HG03175 (cell line): ENCODE measurements around the gene TGFBRAP1.
"Not testable (repeated sequence)": the region's sequence is repeated elsewhere in the genome, so short reads cannot be mapped to it uniquely, and the experiment has no call there.

Source experiments
- ATAC-seq: cut with Tn5 transposase; IDR thresholded peaks from one replicate; pipeline ENCODE4 v1.9.1; 2021; ENCODE audit warnings: mild to moderate bottlenecking, moderate library complexity; ENCODE audit not compliant: unreplicated experiment

The TGFBRAP1 gene

DNA sequence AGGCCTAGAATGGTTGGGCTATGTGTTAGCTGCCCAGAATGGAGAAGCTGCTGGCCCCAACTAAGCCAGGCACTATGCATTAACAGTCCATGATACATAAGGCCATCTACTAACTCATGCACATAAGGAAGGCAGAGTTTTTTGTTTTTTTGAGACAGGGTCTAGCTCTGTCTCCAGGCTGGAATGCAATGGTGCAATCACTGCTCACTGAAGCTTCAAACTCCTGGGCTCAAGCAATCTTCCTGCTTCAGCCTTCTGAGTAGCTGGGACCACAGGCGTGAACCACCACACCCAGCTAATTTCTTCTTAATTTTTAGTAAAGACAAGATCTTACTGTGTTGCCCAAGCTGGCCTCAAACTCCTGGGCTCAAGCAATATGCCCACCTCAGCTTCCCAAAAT, 50.4 kb downstream of the TGFBRAP1 start:
- no peak for ATAC-seq

DNA sequence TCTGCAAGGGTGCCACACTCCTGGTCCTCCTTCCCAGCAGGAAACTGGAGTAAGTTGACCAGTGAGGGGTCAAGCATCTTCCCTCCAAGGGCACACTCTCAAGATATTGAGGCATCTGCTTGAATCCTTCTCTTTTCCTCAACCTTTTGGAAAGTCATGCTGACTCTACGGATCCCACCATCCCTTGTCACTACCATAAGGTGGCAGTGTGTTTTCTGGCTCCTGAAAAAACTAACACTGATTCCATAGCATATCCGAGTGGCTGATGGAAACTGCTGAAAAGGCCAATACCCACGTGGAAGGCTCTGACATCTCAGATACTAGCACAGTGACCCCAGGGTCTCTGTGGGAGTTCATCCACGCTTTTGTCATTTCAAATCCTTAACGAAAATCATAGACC, 50.9 kb downstream of the TGFBRAP1 start:
- ATAC-seq: no peak

DNA sequence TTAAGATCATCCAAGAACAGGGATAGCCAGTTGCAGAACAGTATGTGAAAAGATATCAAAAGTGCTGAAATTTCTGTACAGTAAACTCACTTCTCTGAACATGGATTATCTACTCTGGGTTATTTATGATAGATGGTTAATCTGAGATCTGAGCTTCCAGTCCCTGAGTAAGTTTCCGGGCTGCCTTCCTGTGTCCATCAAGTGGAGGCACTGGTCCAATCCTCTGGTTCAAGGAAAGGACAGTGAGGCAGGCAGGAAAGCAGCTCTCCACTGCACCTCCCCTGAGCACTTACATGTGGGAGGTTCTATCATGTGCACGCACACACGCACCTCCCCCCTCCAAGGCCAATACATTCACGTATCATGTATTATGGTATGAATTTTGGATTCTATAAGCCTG, 55.5 kb downstream of the TGFBRAP1 start:
- ATAC-seq: no peak

DNA sequence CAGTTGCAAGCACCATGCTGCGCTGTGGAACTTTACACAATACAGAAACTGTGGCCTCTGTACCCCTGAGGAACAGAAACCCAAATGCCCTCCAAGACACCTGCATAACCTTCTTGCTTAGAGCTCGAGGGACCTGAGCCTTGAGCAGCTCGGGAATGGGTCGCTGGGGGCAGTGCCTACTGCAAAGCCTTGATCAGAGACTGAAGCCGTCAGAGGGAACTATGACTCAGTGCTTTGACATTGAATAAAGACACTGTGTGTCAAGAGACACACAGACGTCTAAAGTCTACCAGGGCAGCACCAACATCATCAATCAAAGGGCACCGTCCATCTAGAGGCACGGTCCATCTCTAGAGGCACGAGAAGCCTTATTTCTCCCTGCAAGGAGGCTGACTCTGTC, 57.4 kb downstream of the TGFBRAP1 start:
- no peak for ATAC-seq

DNA sequence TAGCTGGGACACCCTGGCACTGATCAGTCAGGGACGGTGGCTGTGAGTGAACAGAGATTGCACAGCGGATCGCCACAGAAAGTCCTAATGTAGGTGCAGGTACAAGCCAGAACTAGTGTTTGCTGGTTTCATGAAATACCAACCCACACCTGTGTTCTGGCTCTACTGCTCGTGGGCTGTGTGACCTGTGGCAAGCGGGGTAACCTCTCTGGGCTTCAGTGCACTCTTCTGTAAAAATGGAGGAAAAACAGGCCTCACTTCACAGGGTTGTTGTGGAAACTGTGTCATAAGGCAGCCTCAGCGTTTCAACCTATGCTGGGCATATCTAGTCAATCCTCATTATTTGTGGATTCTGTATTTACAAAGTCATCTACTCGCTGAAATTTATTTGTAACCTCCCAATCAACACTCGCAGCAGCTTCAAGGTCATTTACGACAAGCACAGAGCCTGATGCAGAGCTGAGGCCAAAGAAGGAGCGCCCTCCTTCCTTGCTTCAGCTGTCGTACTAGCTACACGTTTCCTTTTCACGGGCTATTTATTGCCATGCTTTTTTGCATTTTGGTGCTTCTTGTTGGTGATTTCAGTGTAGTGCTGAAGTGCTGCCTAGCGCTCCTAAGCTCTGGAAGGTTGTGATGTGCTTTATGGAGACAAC, 58.0 kb downstream of the TGFBRAP1 start:
- no peak for ATAC-seq

DNA sequence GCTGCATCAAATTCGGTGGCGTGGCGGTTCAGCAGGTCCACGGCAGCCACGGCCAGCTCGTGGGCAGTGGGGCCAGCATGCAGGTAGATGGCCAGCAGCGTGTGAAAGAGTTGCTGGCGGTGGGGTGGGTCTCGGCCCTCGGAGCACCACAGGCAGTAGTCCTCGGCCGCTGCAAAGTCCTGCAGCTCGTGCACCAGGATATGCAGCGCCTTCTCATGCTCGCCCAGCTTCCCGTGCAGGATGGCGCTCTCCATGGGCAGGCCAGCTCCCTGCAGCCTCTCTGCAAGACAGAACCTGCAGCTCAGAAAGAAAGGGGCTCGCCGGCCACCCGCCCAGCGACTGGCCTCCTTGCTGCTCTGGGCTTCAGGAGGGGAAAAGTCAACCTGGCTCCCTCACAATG, 60.1 kb downstream of the TGFBRAP1 start:
- no peak for ATAC-seq

DNA sequence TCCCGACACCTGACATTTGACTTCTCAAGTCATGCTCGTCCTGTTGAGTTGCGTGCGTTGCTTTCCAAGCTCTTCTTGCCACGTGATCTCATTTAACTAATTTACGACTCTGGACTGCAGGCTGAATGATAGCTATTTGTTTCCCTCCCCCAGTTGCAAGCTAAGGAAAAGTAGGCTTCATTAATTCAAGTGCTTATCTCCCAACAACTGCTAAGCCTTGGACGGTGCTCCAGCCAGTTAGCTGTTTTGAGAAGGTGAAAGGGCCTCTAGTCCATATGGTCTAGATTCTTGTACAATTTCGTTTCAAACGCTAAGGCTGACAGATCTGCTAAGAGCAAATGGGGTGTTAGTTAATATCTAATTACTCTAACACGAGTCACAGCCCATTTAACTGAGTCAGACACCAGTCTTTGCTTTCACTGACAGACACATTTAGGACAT, 66.9 kb downstream of the TGFBRAP1 start:
- no peak for ATAC-seq

DNA sequence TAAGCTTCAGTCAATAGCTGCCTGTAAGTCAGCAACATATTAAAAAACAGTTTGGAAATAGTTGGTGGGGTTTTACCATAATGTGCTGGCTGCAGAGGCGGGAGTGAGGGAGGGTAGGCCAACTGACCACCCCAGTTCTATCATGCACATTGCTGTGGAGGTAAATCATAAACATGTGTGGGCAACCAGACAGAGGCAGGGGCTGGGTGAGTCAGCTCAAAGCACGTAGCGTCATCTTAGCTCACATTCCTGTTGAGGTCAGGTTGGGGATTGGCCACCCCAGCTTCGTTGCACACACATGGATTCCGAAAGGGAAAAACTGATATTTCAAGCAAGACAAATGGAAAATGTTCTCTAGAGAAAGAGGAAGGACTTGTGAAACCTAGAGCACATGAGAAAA, 68.5 kb downstream of the TGFBRAP1 start:
- no peak for ATAC-seq

DNA sequence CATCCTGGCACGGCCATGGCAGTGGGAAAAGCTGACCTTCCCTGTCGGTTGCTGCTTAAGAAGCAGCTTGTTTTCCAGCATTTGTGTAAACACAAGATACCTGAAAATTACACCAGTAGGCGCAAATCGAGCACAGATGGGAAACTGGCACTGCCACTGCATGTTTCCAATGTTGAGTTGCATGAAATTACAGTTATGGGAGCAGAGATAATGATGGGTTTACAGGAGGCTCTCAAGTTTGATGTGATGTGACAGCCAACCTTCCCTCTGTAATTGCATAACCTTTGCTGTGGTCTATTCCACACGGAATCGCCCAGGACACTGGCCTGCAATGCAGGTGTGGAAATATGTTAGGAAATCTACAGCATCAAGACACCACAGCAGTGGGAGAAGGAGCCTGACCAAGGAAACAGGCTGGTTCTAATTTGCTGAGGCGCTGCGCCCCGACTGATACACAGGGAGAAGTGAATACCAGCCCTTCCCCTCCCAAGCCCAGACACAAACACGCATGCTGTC, 70.6 kb downstream of the TGFBRAP1 start:
- ATAC-seq: no peak

DNA sequence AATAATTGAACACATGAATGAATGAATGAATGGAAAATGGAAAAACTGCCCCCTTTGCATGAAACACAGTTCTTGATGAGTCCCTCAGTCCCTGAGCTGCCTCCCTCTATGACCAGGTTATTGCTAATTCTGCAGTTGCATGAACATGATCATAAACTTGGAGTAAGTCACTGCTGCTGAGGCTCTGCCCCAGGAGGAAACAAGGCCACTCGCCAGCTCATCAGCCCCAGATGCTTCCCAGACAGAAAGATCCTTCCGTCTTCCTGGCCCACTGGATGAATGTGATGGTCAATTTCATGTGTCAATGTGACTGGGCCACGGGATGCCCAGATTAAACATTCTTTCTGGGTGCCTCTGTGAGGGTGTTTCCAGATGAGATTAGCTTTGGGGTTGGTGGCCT, 71.6 kb downstream of the TGFBRAP1 start:
- ATAC-seq: no peak

DNA sequence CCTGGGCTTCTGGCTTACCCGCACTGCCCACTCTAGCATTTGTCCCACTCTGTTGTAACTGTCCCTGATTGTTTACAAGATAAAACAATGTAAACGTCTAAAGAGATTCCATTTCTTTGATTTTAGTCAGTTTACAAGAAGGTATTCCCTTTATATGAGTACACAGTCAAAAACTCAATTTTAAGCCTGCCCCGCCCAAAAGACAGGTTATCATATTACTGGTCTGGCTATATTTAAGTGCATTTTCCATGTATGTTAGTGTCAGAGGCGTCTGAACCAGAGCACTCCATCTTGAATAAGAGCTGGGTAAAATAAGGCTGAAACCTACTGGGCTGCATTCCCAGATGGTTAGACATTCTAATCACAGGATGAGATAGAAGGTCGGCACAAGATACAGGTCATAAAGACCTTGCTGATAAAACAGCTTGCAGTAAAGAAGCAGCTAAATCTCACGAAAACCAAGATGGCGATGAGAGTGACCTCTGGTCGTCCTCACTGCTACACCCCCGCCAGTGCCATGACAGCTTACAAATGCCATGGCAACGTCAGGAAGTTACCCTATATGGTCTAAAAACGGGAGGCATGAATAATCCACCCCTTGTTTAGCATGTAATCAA, 73.0 kb downstream of the TGFBRAP1 start:
- no peak for ATAC-seq

DNA sequence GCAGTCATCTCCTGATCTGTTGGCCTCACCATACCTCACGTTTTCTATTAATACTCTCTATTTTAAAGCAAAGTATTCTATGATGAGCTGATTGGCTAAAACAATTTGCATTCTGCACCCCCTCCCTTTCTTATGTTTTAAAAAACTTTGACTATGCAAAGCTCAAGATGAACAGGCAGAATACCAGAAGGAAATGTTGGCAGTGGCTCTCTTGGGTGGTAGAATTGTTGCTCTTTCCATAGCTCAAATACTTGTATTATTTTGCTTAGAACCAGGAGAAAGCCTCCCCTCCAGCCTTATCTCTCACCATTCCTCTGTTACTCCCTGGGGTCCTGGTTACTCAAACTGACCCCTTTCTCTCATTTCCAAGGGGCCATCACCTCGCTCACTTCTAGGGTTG, 73.6 kb downstream of the TGFBRAP1 start:
- ATAC-seq: no peak

DNA sequence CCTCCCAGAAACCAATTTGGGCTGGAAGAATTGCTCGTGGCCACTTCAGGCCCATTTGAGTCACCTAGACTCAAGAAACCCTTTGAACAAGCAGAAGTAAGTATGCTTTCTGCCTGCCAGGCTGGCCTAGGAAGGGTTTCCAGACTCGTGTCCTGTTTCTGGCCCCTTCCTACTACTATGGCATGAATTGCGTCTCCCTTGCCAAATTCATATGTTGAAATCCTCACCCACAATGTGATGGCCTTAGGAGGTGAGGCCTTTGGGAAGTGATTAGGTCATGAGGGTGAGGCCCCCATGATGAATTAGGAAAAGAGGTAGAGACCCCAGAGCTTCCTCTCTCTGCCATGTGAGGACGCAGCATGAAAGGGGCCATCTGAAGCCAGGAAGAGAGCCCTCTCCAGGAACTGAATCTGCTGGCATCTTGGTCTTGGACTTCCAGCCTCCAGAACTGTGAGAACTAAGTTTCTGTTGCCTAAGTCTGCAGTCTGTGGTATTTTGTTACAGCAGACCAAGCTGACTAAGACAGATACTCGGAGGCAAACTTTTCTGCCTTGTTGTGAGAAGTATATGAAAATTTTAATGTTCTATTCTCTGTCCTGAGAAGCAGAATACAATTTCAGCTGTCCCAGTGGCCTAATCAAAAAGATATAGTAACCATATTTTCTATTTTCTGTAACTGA, 74.9 kb downstream of the TGFBRAP1 start:
- ATAC-seq: no peak

DNA sequence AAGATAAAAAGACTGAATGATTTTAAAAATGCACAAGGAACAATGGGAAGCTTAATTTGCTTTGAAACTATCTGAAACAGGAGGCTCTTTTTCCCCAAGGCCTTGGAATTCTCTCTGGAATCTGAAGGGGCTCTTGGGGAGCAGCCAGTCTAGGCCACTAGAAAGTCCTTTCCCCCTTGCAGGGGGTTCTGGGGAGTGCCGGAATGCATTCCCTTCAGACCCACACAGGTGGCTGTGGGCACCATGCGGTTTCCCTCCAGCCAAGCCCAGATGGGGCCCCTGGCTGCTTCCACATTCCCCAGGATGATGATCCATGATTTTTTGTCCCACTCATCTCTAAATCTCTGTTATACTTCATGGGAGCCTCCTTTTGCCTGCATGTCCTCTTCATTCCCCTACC, 77.3 kb downstream of the TGFBRAP1 start:
- ATAC-seq: no peak

DNA sequence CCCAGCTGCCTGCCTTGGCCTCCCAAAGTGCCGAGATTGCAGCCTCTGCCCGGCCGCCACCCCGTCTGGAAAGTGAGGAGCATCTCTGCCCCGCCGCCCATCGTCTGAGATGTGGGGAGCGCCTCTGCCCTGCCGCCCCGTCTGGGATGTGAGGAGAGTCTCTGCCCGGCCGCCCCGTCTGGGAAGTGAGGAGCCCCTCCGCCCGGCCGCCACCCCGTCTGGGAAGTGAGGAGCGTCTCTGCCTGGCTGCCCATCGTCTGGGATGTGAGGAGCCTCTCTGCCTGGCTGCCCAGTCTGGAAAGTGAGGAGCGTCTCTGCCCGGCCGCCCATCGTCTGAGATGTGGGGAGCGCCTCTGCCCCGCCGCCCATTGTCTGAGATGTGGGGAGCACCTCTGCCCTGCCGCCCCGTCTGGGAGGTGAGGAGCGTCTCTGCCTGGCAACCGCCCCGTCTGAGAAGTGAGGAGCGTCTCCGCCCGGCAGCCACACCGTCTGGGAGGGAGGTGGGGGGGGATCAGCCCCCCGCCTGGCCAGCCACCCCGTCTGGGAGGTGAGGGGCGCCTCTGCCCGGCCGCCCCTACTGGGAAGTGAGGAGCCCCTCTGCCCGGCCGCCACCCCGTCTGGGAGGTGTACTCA, 78.4 kb downstream of the TGFBRAP1 start:
- not testable (repeated sequence) for ATAC-seq

DNA sequence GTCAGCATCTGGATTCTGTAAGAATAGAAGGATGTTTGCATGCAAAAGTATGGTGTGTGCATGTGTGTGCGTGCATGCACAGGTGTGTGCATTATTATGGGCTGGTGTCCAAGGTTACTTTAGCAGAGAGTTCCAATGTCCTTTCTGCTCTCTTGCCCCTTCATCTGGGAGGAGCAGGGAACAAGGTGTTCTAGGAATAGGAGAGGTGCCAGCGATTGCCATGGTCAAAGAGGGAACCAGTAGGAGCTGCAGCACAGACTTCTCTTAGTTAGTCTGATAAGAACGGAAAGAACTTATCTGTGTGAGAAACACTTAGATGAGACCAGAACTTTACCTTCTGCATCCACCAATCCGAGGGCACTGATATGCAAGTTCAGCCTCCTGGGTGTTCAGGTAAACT, 79.6 kb downstream of the TGFBRAP1 start:
- no peak for ATAC-seq

DNA sequence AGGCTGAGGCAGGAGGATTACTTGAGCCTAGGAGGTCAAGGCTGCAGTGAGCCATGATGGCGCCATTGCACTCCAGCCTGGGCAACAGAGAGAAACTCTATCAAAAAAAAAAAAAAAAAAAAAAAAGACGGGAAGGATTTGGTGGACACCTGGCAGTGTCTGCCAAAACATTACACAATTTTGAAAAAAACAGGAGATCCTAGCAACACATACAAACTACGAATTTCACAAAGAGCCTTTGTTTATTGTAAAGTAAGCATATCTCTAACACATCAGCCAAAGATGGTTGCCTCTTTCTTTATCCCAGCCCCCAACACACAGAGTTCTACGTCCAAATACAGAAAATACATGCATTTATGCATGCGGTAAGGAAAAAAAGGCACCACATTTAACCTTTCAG, 80.4 kb downstream of the TGFBRAP1 start:
- no peak for ATAC-seq

DNA sequence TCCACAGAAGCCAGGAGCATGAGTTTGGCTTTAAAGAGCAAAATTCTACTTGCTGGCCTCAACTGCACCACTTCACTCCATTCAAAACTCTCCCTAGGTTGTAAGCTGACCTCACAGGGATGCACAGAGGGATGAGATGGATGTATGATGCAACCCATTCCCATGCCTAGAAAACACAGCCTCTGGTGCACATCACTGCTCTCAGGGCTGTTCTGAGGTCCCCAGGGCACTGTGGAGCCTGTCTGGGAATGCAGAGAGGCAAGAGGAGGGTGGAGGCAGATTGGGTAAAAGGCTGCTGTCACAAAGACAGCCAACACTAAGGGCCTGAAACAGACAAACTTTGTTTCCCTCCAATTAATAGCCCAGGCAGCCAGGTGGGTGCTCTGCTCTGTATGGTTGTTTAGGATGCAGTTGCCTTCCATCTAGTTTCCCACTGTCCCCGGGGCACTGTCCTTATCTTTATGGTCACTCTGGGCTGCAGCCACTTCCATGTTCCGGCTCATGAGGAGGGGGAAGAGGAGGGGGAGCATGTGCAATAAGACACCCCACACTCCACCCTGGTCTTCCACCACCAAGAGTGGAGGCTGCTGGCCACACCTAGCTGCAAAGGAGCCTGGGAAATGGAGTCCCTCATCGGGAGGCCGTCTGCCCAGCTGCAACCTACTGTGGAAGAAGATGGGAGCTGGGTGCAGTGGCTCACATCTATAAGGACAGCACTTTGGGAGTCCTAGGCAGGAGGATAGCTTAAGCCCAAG, 81.0 kb downstream of the TGFBRAP1 start:
- ATAC-seq: no peak

DNA sequence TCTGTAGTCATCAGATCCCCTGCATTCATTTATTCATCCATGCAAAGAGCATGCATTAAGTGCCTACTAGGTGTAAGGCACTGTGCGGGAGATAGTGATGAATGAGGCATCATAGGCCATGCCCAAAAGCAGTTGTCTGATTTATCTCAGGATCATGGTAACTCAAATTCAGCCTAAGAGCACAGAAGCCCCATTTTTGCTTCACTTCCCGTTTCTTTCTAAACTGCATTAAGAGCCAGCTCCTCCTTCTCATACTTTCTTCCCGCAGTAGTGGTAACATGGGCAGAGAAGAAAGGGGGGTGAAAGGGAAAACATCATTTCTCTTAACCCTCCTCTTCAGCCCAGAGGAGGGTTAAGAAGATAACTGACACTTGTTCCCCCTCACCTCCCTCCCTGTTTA, 85.1 kb downstream of the TGFBRAP1 start:
- ATAC-seq: no peak

DNA sequence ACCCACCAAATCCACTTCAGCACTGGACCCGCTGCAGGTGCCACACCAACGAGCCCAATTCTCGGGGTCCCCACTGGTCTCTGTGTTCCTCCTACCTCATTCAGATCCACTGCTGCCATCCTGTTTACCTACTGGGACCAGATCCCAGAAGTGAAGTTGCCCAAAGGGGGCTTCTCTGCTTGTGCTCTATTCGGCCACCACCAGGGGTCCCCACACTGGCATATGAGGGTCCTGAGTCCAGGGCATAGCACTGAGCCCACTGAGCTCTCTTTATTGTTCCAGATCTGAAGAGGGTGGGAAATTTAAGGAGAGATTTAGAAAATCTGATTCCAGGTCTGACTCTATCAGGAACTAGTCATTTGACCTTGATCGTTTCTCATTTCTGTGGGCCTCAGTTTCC, 85.6 kb downstream of the TGFBRAP1 start:
- no peak for ATAC-seq
